NCI-H146 (cell line): ENCODE results near the gene TMEM273.
A peak's percentile ranks its signal among the peaks of the same experiment; 100 is the strongest.

Source experiments
- DNase-seq: peaks from one replicate; lab custom pipeline; 2025; lab: John Stamatoyannopoulos, UW

The TMEM273 gene

DNA sequence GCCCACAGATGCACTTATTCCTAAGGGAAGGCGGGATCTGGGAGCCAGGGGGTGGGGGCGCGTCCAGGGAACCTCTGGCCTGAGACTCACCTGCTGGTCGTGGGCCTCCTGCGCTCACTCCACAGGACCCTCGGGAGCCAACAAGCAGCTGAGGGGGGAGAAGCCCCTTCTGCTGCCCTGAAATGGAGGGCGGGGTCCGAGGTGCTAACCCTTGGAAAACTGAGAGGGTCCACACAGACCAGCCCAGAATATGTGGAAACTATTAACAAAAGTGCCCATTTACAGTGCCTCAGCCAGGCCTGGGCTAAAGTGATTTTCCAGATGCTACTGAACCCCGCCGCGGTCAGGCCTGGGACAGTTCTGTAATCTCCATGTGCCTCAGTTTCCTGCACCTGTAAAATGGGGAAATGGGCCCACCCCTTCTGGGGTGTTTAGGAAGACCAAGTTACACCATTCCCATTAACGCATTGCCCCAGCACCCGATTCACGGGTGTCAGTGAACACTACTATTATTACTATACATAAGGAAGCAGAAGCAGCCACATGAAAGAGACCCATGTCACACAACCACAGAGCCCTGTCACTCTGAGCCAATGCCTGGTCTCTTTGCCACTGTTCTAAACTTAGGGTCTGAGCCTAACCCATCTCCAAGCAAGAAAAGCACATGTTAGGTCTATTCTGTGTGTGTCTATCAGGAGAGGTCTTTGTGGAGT is 72.2 kb downstream of the TMEM273 start:
- no peak for DNase-seq

GRCh38 chr10:49115015-49115795 is 73.0 kb downstream of the TMEM273 start, which contains the start of gene VSTM4:
Gene VSTM4 (minus strand): TSS chr10:49115522. CDS start chr10:49115485, 37 bp downstream.
- peak; percentile 44 for DNase-seq

GRCh38 chr10:49114718-49115014 is 73.5 kb downstream of the TMEM273 start:
- no peak for DNase-seq

GRCh38 chr10:49113741-49114141 is 74.5 kb downstream of the TMEM273 start:
- DNase-seq = no peak

GRCh38 chr10:49112851-49113250 is 75.3 kb downstream of the TMEM273 start:
- no peak for DNase-seq

- no peak for DNase-seq
Measured at GRCh38 chr10:49112098-49112497, 76.1 kb downstream of the TMEM273 start.

GRCh38 chr10:49111320-49111698 is 76.9 kb downstream of the TMEM273 start:
- no peak for DNase-seq

GRCh38 chr10:49110684-49111319 is 77.4 kb downstream of the TMEM273 start:
- DNase-seq = no peak

GRCh38 chr10:49109669-49110340 is 78.4 kb downstream of the TMEM273 start:
- DNase-seq = peak; percentile 32

GRCh38 chr10:49108656-49109055 is 79.5 kb downstream of the TMEM273 start:
- DNase-seq = no peak

DNA sequence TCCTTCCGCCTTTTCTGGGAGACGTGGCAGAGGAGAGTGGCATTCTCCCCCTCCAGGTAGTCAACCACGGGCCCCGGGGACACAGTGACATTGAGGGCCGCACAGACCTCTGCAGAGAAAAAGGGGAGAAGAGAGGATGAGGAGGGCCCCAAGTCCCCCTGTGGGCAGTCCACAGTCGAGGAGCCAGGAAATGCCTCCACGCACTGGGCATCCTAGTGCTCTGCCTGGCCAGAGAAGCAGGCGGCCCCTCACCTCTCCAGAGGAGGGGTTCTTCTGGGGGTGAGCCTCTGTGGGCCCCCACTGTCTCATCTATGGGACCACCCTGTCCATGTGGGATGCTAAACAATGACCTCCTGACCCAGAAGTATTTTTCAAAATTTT is 80.3 kb downstream of the TMEM273 start:
- no peak for DNase-seq

- DNase-seq = no peak
Measured at GRCh38 chr10:49107111-49107886, 80.9 kb downstream of the TMEM273 start.

GRCh38 chr10:49106451-49106850 is 81.7 kb downstream of the TMEM273 start:
- DNase-seq = no peak

GRCh38 chr10:49105076-49105475 is 83.1 kb downstream of the TMEM273 start:
- no peak for DNase-seq
